Measurements from ENCODE around the gene NDC80.

NDC80 gene

DNA sequence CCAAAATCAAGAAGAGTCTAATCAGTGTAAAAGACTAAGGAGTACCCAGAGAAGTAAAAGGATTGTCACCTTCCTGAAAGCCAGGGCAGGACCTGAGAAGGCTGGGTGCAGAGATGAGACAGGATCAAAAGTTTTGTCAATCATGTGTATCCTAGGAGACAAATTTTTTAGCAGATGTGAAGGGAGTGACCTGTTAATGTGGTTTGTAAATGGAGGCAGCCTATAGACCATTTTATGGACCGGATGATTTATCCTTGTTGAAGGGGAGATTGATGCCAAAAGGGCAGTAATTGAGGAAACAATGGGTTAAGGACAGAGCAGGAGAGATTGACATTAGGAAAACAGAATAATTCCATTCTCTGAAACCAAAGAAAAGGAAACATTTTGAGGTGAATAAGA, 813 bp downstream of the NDC80 start:
- peak overlapping the region; percentile 99 for H3K27ac ChIP-seq (replicated peaks)
- peak overlapping the region; percentile 81 for H3K4me3 ChIP-seq (replicated peaks; ENCODE audit: insufficient read depth, low read length)

GRCh38 chr18:2572892-2573291, 1.5 kb downstream of the NDC80 start:
- DNase-seq (ENCODE audit: low read depth in 1 of 2, low spot score in 1 of 2) = no peak
- TF ChIP-seq SPI1 (IDR thresholded peaks at IDR 0.05; ENCODE audit: borderline replicate concordance, low read depth) = no peak
- no peak for TF ChIP-seq GABPA (IDR thresholded peaks at IDR 0.05; ENCODE audit: low read depth)
- TF ChIP-seq POLR2AphosphoS5 (IDR thresholded peaks at IDR 0.05; ENCODE audit: low read depth) = no peak
- TF ChIP-seq, protein P1, sequence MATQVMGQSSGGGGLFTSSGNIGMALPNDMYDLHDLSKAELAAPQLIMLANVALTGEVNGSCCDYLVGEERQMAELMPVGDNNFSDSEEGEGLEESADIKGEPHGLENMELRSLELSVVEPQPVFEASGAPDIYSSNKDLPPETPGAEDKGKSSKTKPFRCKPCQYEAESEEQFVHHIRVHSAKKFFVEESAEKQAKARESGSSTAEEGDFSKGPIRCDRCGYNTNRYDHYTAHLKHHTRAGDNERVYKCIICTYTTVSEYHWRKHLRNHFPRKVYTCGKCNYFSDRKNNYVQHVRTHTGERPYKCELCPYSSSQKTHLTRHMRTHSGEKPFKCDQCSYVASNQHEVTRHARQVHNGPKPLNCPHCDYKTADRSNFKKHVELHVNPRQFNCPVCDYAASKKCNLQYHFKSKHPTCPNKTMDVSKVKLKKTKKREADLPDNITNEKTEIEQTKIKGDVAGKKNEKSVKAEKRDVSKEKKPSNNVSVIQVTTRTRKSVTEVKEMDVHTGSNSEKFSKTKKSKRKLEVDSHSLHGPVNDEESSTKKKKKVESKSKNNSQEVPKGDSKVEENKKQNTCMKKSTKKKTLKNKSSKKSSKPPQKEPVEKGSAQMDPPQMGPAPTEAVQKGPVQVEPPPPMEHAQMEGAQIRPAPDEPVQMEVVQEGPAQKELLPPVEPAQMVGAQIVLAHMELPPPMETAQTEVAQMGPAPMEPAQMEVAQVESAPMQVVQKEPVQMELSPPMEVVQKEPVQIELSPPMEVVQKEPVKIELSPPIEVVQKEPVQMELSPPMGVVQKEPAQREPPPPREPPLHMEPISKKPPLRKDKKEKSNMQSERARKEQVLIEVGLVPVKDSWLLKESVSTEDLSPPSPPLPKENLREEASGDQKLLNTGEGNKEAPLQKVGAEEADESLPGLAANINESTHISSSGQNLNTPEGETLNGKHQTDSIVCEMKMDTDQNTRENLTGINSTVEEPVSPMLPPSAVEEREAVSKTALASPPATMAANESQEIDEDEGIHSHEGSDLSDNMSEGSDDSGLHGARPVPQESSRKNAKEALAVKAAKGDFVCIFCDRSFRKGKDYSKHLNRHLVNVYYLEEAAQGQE (IDR thresholded peaks at IDR 0.05; ENCODE audit: insufficient replicate concordance, low read depth) = no peak
- TF ChIP-seq CTCF (IDR thresholded peaks at IDR 0.05; ENCODE audit: insufficient read depth, low read length) = no peak
- Histone ChIP-seq H3K27me3 (ENCODE audit: insufficient read depth, poor library complexity, severe bottlenecking) (no peaks in the 10 kb centered on the region), H3K4me3 (replicated peaks; ENCODE audit: insufficient read depth, low read length) (peak overlapping the region; percentile 81), H3K27ac (replicated peaks) (no peak overlapping the region; the same call in 1 of the 2 replicates)

More for the DNA sequence above, 813 bp downstream of the NDC80 start:
- H3K27me3 ChIP-seq (ENCODE audit: insufficient read depth, poor library complexity, severe bottlenecking) = no peaks in the 10 kb centered on the region
- DNase-seq (ENCODE audit: low read depth in 1 of 2, low spot score in 1 of 2) = peak in 1 of 2 experiments; percentile 18
- TF ChIP-seq SPI1 (IDR thresholded peaks at IDR 0.05; ENCODE audit: borderline replicate concordance, low read depth) = no peak
- TF ChIP-seq GABPA (IDR thresholded peaks at IDR 0.05; ENCODE audit: low read depth) = no peak
- no peak for TF ChIP-seq CTCF (IDR thresholded peaks at IDR 0.05; ENCODE audit: insufficient read depth, low read length)
- TF ChIP-seq, protein P1 (IDR thresholded peaks at IDR 0.05; ENCODE audit: insufficient replicate concordance, low read depth) = no peak
- TF ChIP-seq POLR2AphosphoS5 (IDR thresholded peaks at IDR 0.05; ENCODE audit: low read depth) = no peak

GRCh38 chr18:2573408-2573807, 2.1 kb downstream of the NDC80 start:
- Histone ChIP-seq H3K27ac (replicated peaks) (peak overlapping the region; percentile 7; the same call in 1 of the 2 replicates), H3K4me3 (replicated peaks; ENCODE audit: insufficient read depth, low read length) (peak overlapping the region; percentile 81), H3K27me3 (ENCODE audit: insufficient read depth, poor library complexity, severe bottlenecking) (no peaks in the 10 kb centered on the region)
- DNase-seq (ENCODE audit: low read depth in 1 of 2, low spot score in 1 of 2) = no peak
- TF ChIP-seq SPI1 (IDR thresholded peaks at IDR 0.05; ENCODE audit: borderline replicate concordance, low read depth) = no peak
- TF ChIP-seq CTCF (IDR thresholded peaks at IDR 0.05; ENCODE audit: insufficient read depth, low read length) = no peak
- TF ChIP-seq, protein P1 (IDR thresholded peaks at IDR 0.05; ENCODE audit: insufficient replicate concordance, low read depth) = no peak
- no peak for TF ChIP-seq POLR2AphosphoS5 (IDR thresholded peaks at IDR 0.05; ENCODE audit: low read depth)
- no peak for TF ChIP-seq GABPA (IDR thresholded peaks at IDR 0.05; ENCODE audit: low read depth)
